ENCODE results near the gene UGT2B10.
"Not testable (repeated sequence)": the region's sequence is repeated elsewhere in the genome, so short reads cannot be mapped to it uniquely, and the experiment has no call there.

Gene UGT2B10

DNA sequence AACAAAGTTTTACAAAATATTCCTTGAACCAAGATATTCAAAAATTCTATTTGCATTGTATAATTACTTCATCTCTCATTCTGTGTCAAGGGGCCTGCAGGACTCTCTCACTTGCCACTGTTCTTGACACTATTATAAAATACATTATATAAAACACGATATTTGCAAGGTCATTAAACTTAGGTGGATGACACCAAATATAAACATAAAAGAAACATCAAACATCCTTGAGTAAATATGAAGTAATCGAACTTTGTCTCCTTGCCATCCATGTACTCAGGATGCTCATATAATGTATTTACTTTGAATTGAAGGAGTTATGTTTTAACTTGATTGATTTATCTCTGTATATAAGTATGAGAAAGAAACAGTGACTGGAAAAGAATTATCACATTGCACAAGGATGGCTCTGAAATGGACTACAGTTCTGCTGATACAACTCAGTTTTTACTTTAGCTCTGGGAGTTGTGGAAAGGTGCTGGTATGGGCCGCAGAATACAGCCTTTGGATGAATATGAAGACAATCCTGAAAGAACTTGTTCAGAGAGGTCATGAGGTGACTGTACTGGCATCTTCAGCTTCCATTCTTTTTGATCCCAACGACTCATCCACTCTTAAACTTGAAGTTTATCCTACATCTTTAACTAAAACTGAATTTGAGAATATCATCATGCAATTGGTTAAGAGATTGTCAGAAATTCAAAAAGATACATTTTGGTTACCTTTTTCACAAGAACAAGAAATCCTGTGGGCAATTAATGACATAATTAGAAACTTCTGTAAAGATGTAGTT is at the start of gene UGT2B10:
UGT2B10 (plus strand) TSS at position 378 of the 793 bp plus-strand sequence; CDS start at position 404, 26 bp downstream.
- not testable (repeated sequence) for DNase-seq

GRCh38 chr4:68771836-68772235 is 44.0 kb upstream of the UGT2B10 start:
- not testable (repeated sequence) for DNase-seq

DNA sequence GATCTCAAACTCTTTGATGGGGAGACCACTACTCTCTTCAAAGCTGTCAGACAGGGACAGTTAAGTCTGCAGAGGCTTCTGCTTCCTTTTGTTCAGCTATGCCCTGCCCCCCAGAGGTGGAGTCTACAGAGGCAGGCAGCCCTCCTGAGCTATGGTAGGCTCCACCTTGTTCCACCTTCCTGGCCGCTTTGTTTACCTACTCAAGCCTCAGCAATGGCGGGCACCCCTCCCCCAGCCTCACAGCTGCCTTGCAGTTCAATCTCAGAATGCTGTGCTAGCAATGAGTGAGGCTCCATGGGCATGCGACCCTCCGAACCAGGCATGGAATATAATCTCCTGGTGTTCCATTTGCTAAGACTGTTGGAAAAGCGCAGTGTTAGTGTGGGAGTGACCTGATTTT is 42.1 kb upstream of the UGT2B10 start:
- no peak for DNase-seq

DNA sequence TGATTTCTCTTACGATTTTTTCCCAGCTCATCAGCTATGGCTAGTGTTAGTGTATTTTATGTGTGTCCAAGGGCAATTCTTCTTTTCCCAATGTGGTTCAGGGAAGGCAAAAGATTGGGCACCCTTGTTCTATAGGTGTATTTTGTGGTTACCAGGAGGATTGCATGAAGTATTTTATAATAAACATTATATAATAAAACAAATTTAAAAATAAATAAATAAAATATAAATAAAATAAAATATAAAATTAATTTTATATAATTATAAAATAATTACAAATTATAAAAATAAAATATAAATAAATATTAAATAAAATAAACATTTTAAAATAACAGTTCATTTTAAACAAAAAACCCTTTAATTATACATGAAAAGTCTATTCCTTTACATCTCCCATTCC is 35.6 kb upstream of the UGT2B10 start:
- no peak for DNase-seq

DNA sequence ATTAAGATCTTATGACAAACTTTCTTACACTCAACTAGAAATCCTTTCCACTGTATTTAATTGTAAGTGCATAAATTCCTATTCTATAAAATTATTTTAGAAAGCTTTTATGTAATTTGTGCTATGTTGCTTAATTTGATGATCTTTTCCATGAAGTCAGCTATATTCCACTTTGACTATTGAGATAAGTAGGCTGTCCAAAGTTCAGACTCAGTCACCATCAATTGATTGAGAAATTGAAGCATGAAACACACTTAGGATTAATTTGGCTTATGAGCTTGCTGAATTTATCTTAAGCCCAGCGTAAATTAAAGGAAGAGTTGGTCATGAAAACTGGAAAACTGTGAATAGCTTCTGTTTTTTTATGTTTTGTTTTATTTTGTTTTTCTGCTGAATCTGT is 18.7 kb upstream of the UGT2B10 start:
- no peak for DNase-seq

DNA sequence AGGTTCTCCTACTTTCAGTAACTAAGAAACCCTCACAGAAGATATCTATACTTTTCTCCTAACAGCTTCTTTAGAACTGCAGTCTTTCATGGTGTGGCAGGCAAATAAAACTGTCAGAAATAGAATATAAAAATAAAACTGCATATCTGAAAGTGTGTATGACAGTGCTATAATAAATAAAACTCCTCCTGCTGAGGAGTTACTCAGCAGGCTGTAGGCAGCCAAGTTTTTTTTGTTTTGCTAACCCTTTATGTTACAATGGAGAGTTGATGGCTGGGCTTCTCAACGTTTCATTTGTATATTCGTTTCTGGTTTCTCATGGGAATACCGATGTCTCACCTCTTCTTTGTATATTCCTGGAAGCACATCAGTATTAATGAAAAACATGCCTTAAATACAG is 18.2 kb upstream of the UGT2B10 start:
- no peak for DNase-seq

DNA sequence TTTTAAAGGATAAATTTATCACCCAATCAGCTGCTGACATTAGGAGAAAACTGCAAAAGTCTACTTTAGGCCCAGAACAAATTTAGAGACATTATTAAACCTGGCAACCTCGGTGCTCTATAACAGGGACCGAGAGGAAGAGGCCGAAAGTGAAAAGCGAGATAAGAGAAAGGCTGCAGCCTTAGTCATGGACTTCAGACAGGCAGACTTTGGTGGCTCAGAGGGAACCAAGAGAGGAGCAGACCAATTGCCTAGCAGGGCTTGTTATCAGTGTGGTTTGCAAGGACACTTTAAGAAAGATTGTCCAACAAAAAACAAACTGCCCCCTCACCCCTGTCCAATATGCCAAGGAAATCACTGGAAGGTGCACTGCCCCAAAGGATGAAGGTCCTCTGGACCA is 12.8 kb upstream of the UGT2B10 start:
- no peak for DNase-seq

DNA sequence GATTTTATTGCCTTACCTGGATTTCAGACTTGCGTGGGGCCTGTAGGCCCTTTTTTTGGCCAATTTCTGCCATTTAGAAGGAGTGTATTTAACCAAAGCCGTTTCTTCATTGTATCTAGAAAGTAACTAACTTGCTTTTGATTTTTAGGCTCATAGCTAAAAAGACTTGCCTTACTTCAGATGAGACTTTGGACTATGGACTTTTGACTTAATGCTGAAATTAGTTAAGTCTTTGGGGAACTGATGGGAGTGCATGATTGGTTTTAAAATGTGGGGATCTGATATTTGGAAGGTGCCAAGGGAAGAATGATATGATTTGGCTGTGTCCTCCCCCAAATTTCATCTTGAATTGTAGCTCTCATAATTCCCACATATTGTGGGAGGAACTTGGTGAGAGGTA is 7.7 kb upstream of the UGT2B10 start:
- DNase-seq, result no peak

DNA sequence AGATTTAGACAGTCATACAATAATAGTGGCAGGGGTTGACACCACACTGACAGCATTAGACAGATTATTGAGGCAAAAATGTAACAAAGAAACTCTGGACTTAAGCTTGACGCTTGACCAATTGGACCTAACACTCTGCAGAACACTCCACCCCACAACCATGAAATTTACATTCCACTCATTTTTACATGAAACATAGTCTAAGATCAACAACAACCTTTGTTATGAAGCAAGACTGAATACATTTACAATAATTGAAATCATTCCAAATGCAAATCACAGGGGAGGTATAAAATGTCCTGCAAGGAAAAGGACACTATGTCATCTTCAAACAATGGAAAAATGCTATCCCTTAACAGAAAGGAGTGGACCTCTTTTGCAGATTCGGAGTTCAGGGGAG is 4.9 kb upstream of the UGT2B10 start:
- DNase-seq, result no peak

GRCh38 chr4:68816410-68817265 is 844 bp downstream of the UGT2B10 start:
- not testable (repeated sequence) for DNase-seq

GRCh38 chr4:68817386-68817785 is 1.6 kb downstream of the UGT2B10 start:
- DNase-seq, result no peak

DNA sequence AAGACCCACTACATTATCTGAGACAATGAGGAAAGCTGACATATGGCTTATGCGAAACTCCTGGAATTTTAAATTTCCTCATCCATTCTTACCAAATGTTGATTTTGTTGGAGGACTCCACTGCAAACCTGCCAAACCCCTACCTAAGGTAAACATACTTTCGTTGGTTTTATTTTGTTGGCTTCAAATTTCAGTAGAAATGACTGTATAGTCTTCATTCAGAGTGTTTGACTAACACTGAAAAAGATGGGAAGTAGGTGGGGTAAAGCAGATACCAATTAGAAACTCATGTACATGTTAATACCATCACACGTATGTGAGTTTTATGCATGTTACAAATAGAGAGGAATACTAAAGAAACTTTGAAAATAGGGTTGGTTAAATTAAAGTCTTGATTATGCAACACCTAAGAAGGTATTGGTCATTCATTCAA is 2.3 kb downstream of the UGT2B10 start:
- not testable (repeated sequence) for DNase-seq

DNA sequence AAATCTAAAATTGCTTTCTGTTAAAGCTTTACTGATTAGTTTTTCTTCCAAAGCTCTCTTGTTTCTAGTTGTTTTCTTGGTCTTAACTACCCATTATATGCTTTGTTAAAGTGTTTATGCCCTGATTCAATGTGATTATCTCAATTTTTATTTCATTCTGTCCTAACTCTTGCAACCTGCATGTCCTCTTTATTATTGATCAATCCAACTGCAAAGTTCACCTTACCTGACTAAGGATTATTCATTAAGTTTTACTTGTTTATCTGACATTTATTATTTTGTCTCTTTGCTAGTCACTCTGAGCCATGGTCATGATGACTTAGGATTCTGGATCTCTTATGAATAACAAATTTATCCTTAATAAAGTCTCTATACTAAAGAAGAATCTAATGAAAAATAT is 15.8 kb downstream of the UGT2B10 start:
- DNase-seq, result no peak

- DNase-seq, result no peak
Measured at GRCh38 chr4:68850293-68850692, 34.5 kb downstream of the UGT2B10 start.

DNA sequence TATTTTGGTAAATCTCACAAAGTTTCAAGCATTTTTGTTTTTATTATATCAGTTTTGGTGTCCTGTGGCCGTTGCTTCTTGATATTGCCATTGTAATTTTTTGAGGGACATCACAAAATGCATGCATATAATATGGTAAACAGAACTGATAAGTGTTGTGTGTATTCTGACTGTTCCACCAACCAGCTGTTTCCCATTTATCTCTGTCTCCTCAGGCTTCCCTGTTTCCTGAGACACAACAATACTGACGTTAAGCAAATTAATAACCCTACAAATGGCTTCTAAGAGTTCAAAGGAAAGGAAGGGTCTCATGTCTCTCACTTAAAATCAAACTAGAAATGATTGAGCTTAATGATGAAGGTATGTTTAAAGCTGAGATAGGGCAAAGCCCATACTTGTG is 40.0 kb downstream of the UGT2B10 start:
- no peak for DNase-seq

DNA sequence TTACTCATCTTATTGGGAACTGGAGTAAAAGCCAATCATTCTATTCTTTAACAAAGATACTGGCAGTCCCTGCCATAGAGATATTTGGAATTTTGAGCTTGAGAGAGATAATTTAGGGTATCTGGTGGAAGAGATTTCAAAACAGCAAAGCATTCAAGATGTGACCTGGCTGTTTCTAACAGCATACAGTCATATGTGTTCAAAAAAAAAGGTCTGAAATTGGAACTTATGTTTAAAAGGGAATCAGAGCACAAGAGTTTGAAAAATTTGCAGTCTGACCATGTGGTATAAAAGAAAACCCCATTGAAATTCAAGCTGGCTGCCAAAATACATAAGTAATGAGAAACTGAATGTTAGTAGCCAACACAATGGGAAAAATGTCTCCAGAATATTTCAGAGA is 42.2 kb downstream of the UGT2B10 start:
- no peak for DNase-seq

DNA sequence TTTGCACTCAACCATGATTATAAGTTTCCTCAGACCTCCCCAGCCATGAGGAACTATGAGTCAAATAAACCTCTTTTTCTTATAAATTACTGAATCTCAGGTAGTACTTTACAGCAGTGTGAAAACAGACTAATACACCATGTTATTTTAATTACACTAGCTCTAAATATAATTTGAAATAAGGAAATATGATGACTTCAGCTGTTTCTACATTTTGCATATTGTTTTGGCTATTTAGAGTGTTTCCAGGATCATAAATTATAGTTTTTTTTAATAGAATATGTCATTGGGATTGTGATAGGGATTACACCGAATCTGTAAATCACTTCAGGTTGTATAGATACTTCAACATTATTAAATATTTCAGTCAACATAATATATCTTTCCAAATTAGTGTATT is 43.9 kb downstream of the UGT2B10 start:
- DNase-seq, result no peak

- DNase-seq, result no peak
Measured at GRCh38 chr4:68861057-68861456, 45.3 kb downstream of the UGT2B10 start.

DNA sequence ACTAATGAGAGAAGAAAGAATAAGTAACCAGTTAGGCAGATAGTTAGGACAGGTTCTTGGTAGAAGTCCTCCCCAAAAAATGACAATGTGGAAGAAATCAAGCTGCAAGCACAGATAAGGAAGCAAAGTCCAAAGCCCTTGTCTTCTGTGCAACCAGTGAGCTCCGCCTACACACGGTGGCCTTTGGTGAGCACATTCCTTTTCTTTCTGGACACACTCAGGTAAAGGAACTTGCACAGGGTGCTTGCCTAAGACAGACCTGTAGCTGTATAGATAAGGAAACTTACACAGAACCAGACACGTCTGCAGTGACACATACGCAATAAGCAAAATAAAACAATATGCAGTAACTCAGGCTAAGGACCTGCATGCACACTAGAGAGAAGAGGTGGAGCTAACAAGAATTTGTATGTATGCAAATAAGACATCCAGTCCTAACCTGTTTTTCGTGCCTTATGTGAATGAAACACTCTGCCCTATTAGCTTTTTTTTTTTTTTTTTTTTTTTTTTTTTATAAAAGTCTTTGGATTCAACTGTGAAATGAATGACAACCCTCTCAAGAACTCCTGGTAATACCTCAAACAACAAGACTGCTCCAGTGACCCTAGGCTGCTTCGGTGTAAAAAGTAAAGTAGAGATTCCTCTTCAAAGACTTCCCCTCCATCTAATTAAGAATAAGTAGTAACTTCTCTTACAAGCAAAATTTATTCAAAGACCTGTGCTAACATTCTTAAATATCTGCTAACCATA is 48.8 kb downstream of the UGT2B10 start:
- no peak for DNase-seq

DNA sequence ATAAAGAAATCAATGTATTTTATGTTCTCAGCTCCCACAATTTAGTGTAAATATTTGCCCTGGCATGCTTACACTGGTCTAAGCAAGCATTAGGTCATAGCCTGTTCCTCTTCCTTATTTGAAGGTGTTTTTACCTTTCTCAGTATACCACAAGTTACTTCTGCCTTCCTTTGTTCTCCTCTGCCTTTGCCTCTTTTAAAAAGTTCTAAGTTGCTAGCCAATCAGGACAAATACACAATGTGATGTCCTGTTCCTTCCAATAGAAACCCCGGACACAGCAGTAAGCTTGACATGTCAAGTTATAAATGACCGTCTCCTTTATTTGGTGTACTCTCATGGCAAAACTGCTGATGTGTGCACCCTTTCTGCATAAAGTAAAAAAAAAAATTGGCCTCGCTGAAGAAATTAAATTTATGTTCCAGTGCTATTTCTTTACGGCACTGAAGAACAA is 49.4 kb downstream of the UGT2B10 start:
- no peak for DNase-seq

GRCh38 chr4:68865760-68866159 is 50.0 kb downstream of the UGT2B10 start:
- DNase-seq, result no peak

GRCh38 chr4:68869274-68869773 is 53.5 kb downstream of the UGT2B10 start:
- no peak for DNase-seq

All from CD4-positive, alpha-beta T cell treated with Interleukin-12 subunit alpha and Interleukin-12 subunit beta, for 1 hour (primary cell).